GM12865 (cell line): Measurements from ENCODE around the gene ENTPD8.

ENCODE experiments used
- DNase-seq: peaks from one replicate; pipeline ENCODE4 v3.0.0; 2010; ENCODE audit warnings: low read depth
- H3K4me3 ChIP-seq: 2 replicates; pipeline ENCODE4 v1.5.1; 2011; ENCODE audit warnings: mild to moderate bottlenecking, low read depth, low read length, control low read depth
- TF ChIP-seq, protein P1 (sequence below): IDR thresholded peaks from 2 replicates; pipeline ENCODE4 v1.5.1; 2011; ENCODE audit warnings: low read length, control low read depth, low read depth, inconsistent platforms; ENCODE audit not compliant: insufficient read depth; ENCODE audit errors: missing control alignments

The ENTPD8 gene

GRCh38 chr9:137416563-137417151 lies 24.5 kb downstream of the ENTPD8 start:
- TF ChIP-seq, protein P1, sequence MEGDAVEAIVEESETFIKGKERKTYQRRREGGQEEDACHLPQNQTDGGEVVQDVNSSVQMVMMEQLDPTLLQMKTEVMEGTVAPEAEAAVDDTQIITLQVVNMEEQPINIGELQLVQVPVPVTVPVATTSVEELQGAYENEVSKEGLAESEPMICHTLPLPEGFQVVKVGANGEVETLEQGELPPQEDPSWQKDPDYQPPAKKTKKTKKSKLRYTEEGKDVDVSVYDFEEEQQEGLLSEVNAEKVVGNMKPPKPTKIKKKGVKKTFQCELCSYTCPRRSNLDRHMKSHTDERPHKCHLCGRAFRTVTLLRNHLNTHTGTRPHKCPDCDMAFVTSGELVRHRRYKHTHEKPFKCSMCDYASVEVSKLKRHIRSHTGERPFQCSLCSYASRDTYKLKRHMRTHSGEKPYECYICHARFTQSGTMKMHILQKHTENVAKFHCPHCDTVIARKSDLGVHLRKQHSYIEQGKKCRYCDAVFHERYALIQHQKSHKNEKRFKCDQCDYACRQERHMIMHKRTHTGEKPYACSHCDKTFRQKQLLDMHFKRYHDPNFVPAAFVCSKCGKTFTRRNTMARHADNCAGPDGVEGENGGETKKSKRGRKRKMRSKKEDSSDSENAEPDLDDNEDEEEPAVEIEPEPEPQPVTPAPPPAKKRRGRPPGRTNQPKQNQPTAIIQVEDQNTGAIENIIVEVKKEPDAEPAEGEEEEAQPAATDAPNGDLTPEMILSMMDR = no peak
- DNase-seq = no peak
- H3K4me3 ChIP-seq = no peak overlapping the region; the same call in 1 of the 2 replicates

- DNase-seq = no peak
Observed at GRCh38 chr9:137416006-137416562, 25.1 kb downstream of the ENTPD8 start.

GRCh38 chr9:137415451-137415850 lies 25.7 kb downstream of the ENTPD8 start:
- DNase-seq = no peak
- TF ChIP-seq, protein P1 = no peak
- no peak overlapping the region for H3K4me3 ChIP-seq

More at GRCh38 chr9:137416006-137416562, 25.1 kb downstream of the ENTPD8 start:
- TF ChIP-seq, protein P1 = no peak
- H3K4me3 ChIP-seq = no peak overlapping the region

GRCh38 chr9:137412431-137412830 lies 28.7 kb downstream of the ENTPD8 start:
- TF ChIP-seq, protein P1 = no peak
- H3K4me3 ChIP-seq = no peak overlapping the region
- no peak for DNase-seq

DNA sequence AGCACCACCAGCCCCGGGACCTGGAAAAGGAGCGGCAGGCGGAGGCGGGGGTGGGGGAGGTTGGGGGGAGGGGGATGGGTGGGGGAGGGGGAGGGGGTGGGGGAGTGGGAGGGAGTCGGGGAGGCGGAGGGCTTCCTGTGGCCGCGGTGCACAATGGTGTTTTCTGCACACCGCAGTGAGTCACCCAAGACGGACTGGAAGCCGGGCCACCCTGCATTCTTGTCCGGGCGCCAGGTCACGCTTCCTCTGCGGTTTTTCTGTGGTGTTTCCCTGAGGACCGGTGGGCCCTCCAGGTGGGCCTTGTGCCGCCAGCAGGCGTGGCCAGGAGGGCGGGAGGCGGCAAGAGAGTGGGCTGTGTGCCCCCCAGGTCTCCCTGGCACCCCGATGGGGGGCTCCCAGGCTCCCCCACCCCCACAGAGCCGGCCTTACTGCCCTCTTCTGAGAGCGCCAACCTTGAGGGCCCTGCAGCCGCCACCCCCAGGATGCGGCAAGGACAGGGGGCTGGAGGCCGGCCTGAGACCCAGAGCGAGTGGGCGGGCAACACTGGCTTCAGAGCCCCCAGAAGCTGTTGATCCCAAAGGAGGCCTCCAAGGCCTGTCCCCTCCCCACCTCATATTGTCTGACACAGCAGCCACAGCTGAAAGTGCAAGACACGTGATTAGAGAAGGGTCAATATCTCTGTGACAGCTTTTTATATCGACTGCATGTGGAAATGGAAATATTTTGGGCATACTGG lies 29.3 kb downstream of the ENTPD8 start:
- H3K4me3 ChIP-seq = peak overlapping the region; percentile 16; the same call in 1 of the 2 replicates
- TF ChIP-seq, protein P1 = no peak
- DNase-seq = peak; percentile 90

DNA sequence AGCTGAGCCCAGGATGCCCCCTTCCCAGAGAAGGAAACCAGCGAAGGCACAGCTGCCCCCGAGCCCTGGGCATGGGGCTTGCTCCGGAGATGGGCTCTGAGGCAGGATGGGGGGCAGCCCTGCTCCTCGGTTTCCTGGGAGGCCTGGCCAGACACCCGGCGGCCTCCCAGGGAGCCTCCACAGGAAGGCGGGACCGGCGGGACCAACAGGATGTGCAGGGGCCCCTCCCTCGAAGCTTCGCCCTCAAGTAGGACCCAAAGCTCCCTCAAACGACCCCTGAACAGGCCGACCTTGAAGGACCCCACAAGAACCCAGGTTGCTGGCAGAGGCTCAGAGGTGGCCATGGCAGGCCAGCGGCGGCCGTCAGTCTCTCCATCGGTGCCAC lies 29.9 kb downstream of the ENTPD8 start:
- no peak for DNase-seq
- TF ChIP-seq, protein P1 = no peak
- H3K4me3 ChIP-seq = no peak overlapping the region
